GM12891 (cell line): ENCODE measurements around the gene LRRC17.

Experiments
- POLR2A ChIP-seq: IDR thresholded peaks from 2 replicates; pipeline ENCODE4 v1.6.1; 2011; ENCODE audit warnings: low read depth, low read length, control low read depth
- POLR2AphosphoS5 ChIP-seq: IDR thresholded peaks from 2 replicates; pipeline ENCODE4 v1.6.1; 2011; ENCODE audit warnings: low read depth, low read length, control low read depth
- TAF1 ChIP-seq: IDR thresholded peaks from 2 replicates; pipeline ENCODE4 v1.6.1; 2011; ENCODE audit warnings: low read depth, low read length, control low read depth

DNA sequence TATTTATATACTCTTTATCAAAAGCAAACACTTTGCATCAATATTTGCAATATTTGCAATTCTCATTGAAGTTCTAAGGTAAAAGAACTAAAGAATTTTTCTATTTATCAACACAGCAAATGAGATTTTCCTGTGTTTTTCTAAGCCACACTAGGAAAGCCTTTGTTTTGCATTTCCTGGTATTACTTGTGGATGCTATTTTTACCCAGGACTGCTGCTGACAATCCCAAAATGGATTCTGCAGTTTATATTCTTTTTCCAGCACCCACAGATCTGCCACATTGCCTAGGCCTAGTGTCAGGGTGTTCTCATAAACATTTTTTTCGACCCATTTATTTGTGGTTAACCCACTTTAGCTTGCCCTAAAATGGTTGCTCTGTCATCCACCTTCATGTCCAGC lies 25.9 kb downstream of the LRRC17 start:
- TF ChIP-seq POLR2AphosphoS5: no peak
- TF ChIP-seq POLR2A: no peak
- TF ChIP-seq TAF1: no peak
